Activated naive CD4-positive, alpha-beta T cell treated with anti-CD3 and anti-CD28 coated beads, Interleukin-2, amount 10 ng/mL, durations not matched to agents 7 days and 5 days (primary cell): ENCODE measurements around the gene GEMIN7.

ENCODE experiments used
- CTCF ChIA-PET: fragments of 350-600 bp; sonication (Branson Sonifier 250); formaldehyde crosslinking; loops from one replicate; lab custom pipeline; 2021; ENCODE audit warnings: antibody characterized with exemption; lab: Charles Lee
- DNase-seq: peaks from one replicate; pipeline ENCODE4 v3.0.0-alpha.2; 2020
- H3K27ac Mint-ChIP-seq: one replicate; pipeline ENCODE4 v1.8.0; 2021; ENCODE audit warnings: mild to moderate bottlenecking, moderate library complexity, mixed read lengths
- H3K27me3 Mint-ChIP-seq: one replicate; pipeline ENCODE4 v1.8.0; 2021; ENCODE audit warnings: mild to moderate bottlenecking, mixed read lengths
- H3K36me3 Mint-ChIP-seq: one replicate; pipeline ENCODE4 v1.8.0; 2021; ENCODE audit warnings: mixed read lengths
- H3K4me1 Mint-ChIP-seq: one replicate; pipeline ENCODE4 v1.8.0; 2021; ENCODE audit warnings: mixed read lengths
- H3K4me3 Mint-ChIP-seq: one replicate; pipeline ENCODE4 v1.8.0; 2021; ENCODE audit warnings: mild to moderate bottlenecking, moderate library complexity, mixed read lengths
- H3K9me3 Mint-ChIP-seq: one replicate; pipeline ENCODE4 v1.8.0; 2021; ENCODE audit warnings: mixed read lengths

The GEMIN7 gene

DNA sequence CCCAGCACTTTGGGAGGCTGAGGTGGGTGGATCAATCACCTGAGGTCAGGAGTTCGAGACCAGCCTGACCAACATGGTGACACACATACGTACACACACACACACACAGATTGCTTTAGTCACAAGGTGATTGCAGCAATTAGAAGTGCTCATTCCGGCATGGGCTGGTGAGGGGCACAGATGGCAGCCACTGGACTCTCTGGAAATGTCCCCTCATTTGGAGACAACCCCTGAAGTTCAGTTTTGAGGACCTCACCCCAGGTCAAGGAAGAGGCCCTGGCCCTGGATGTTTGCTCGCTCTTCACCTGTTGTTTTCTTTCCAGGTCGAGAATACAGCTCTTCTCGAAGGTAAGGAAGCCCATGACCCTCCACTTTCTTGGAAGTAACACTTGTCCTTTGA is 8.8 kb upstream of the GEMIN7 start:
- CTCF ChIA-PET = no interaction called here
- H3K27ac Mint-ChIP-seq = no peak overlapping the region
- peaks cover 22% of the 10 kb centered on the region for H3K36me3 Mint-ChIP-seq
- H3K4me1 Mint-ChIP-seq = peaks cover 7% of the 10 kb centered on the region
- no peak overlapping the region for H3K4me3 Mint-ChIP-seq
- H3K27me3 Mint-ChIP-seq = no peaks in the 10 kb centered on the region
- H3K9me3 Mint-ChIP-seq = no peaks in the 10 kb centered on the region
- DNase-seq = no peak

DNA sequence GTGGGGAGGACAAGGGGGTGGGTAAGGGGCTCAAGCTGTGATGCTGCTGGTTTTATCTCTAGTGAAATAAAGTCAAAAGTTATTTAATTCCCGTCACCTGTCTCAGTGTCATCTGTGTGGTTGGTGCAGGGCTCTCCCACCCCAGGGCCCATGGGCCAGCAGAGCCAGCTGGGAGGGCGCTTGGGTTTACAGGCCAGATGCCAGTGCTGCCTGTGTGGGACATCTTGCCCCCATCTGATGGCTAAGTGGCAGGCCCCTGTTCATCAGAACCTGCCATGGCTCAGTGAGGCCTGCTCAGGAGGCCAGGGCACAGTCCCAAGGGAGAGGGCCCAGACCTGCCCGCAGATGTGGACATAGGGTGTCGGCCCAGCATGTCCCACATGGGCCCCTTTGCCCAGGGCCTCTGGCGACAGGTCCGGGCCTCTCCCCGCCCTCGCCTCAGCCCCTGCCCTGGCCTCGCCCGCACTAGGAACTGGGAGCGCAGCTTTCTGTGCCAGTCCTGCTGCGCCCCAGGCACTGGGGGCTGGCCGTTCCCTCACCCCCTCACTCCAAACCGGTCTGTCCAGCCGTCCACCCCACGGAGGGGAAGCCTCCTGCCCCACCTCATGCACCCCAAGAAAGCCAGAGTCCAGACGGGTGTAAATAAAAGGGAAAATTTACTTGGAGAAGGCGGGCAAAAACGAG is 8.1 kb upstream of the GEMIN7 start:
- CTCF ChIA-PET = no interaction called here
- peaks cover 22% of the 10 kb centered on the region for H3K36me3 Mint-ChIP-seq

DNA sequence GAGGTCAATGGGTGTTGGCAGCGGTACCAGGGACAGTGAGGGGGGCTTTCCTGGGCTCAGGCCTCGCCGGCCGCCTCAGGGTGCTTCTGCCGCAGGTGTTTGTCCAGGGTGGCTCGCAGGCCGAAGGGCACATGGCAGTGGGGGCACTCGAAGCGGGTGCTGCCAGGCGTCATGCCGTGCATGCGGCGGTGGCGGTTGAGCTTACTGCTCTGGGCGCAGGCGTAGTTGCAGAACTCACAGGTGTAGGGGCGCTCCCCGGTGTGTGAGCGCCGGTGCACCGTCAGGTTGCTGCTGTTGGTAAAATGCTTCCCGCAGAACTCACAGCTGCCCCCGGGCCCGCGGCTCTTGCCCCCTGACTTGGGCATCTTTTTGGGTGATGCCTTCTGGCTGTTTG is 7.5 kb upstream of the GEMIN7 start:
- no peak for DNase-seq
- Mint-ChIP-seq H3K4me3 (no peak overlapping the region), H3K27ac (no peak overlapping the region), H3K9me3 (no peaks in the 10 kb centered on the region), H3K27me3 (no peaks in the 10 kb centered on the region), H3K36me3 (peaks cover 22% of the 10 kb centered on the region), H3K4me1 (peaks cover 12% of the 10 kb centered on the region)
- CTCF ChIA-PET = no interaction called here

More for the DNA sequence above, 8.1 kb upstream of the GEMIN7 start:
- no peaks in the 10 kb centered on the region for H3K9me3 Mint-ChIP-seq
- H3K27me3 Mint-ChIP-seq = no peaks in the 10 kb centered on the region
- no peak overlapping the region for H3K4me3 Mint-ChIP-seq
- peaks cover 10% of the 10 kb centered on the region for H3K4me1 Mint-ChIP-seq
- no peak overlapping the region for H3K27ac Mint-ChIP-seq
- no peak for DNase-seq

DNA sequence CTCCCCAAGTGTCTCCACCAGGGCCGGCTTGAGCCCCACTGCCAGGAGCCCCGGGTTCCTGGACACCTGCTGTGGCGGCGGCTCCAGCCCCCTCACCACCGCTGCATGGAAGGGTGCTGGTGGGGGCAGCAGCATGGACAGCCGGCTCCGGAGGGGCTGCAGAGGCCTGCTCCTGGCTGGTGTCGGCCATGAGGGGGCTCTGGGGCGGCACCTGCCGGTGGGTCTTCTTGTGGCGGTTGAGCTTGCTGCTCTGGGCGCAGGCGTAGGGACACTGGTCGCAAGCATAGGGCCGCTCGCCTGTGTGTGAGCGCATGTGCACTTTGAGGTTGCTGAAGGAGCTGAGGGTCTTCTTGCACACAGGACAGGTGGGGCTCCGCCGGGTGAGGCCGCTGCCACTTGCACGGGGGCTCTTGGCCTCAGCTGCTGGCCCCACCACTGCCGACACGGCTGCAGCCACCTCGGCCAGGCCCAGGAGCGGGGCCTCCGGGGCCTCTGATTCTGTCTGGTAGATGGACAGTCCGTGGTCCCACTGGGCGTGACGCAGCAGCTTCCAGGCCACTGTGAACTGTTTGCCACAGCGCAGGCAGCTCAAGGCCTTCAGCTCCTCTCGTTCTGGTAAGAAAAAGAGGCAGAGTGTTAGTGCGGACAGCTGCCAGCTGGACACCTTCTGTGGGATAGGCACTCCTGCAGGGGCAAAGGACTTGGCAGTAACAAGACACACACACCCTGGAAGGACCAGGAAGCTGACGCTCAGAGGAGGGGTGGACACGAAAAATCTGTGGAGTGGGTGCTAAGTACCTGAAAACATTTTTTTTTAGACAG is 6.9 kb upstream of the GEMIN7 start:
- CTCF ChIA-PET = no interaction called here
- Mint-ChIP-seq H3K27ac (no peak overlapping the region), H3K27me3 (no peaks in the 10 kb centered on the region), H3K4me3 (no peak overlapping the region), H3K4me1 (peaks cover 19% of the 10 kb centered on the region), H3K36me3 (peaks cover 19% of the 10 kb centered on the region), H3K9me3 (no peaks in the 10 kb centered on the region)
- DNase-seq = no peak

DNA sequence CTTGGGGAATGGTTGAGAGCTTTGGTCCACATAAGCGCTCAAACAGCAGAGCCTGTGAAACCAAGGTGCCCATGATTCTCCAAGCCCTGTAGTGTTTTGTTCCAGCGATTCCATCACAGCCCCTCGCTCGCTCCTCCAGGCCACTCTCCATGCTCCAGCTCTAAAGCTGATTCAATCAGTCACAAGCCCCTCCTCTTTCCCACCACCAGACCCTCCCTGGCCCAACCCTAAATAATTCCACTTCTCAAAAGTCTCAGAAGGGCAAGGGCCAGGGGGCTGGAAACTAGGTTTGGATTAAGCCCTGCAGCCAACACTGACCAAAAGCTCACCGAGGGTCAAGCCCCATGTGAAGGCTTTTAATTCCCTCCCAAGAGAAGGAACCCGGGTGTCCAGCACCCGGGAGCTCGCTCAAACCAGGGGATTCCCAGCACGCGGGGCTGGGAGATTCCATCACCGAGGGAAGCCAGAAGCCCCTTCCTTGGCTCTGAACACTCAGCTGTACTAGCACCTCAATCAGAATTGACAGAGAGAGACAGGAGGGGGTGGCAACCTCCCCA is 4.2 kb upstream of the GEMIN7 start:
- Mint-ChIP-seq H3K36me3 (peaks cover 14% of the 10 kb centered on the region), H3K4me1 (peaks cover 37% of the 10 kb centered on the region), H3K4me3 (peak overlapping the region; percentile 40), H3K9me3 (no peaks in the 10 kb centered on the region), H3K27me3 (no peaks in the 10 kb centered on the region), H3K27ac (peak overlapping the region; percentile 56)
- CTCF ChIA-PET = interaction anchor here (0.7 to 1.2 kb wide), 3 partner anchors 9 to 86 kb away, joined by 3 to 4 read pairs (median 3); no protein-coding TSS in a partner anchor
- no peak for DNase-seq

DNA sequence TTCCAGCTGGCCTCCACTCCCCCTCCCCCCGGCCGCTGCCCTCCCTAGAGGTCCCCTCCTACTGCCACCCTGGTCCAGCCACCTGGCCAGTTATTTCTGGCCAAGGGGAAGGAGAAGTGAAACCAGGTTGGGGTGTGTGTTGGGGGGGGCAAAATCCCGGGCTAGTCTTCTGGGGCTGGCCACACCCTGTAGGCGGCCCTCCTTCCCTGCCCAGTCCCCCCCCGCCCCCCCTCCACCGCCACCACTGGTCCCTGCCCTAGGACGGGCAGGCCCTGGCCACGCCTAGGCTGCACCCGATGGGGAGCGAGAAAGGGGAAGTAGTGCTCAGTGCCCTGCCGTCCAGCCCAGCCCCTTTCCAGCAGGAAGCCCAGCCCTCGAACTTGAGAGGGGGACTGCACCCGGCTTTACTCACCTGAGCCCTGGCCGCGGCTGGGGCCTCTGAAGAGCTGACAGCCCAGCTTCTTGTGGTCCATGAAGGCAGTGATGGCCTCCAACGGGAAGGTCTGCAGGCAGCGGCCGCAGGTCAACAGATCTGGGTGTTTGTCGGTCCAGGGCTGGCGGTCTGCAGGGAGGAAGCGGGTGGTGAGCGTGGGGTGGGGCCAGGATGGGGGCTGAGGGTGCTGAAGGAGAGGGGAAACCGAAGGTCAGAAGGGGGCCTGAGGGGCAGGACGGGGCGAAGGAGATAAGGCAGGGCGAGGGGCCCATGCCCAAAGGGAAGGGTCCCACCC is 3.6 kb upstream of the GEMIN7 start:
- CTCF ChIA-PET = interaction anchor here (1.2 kb wide), 1 partner anchor 10 kb away, joined by 3 read pairs; no protein-coding TSS in a partner anchor
- Mint-ChIP-seq H3K4me1 (peaks cover 44% of the 10 kb centered on the region), H3K9me3 (no peaks in the 10 kb centered on the region), H3K36me3 (peaks cover 8% of the 10 kb centered on the region), H3K27ac (peak overlapping the region; percentile 76), H3K27me3 (no peaks in the 10 kb centered on the region), H3K4me3 (peak overlapping the region; percentile 76)
- peak; percentile 68 for DNase-seq

DNA sequence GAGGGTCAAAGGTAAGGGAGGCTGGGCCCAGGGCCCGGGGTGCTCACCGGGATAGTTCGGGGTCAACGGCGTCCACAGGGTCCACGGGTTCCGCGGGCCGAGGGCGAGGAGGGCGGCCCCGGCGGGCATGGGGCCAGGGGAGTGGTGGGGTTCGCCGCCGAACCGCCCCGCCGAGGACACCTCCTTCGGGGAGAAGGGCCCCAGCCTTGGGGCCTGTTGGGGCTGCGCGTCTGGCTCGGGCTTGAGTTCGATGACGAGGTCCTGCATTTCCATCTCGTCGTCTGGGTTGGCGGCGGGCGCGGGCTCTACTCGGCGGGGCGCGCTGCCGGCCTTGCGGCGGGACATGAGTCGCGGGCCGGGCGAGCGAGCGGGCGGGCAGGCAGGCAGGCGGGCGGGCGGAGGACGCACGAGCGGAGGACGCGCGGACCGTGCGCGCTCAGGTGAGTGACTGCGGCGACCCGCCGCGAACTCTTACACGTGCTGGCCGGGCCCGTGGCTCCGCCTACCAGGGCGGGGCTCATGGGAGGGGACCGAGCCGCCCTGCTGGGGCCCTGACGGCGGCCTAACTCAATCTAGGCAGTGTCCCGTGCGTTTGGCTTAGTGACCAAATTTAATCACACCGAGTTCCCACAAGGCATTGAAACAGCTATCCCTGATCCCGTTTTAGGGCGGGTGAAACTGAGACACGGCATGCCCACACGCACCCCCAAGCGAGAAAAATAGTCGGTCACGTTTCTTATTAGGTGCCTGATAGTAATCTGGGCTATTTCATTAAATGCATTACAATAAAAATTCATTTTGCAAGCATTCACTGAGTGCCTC is 2.8 kb upstream of the GEMIN7 start, which contains the start of gene ZNF296:
TSS of gene ZNF296 (minus strand) at position 450 of the 822 bp plus-strand sequence. CDS start at position 345, 105 bp downstream.
- CTCF ChIA-PET = interaction anchor here (1.2 to 1.3 kb wide), 2 partner anchors 11 to 37 kb away, joined by 3 read pairs; partner anchors contain the start of gene CLASRP
- Mint-ChIP-seq H3K27me3 (no peaks in the 10 kb centered on the region), H3K9me3 (no peaks in the 10 kb centered on the region), H3K4me1 (peaks cover 50% of the 10 kb centered on the region), H3K36me3 (peaks cover 7% of the 10 kb centered on the region), H3K27ac (peak within 1 kb of the TSS; percentile 84), H3K4me3 (peak within 1 kb of the TSS; percentile 76)
- DNase-seq = peak; percentile 84

DNA sequence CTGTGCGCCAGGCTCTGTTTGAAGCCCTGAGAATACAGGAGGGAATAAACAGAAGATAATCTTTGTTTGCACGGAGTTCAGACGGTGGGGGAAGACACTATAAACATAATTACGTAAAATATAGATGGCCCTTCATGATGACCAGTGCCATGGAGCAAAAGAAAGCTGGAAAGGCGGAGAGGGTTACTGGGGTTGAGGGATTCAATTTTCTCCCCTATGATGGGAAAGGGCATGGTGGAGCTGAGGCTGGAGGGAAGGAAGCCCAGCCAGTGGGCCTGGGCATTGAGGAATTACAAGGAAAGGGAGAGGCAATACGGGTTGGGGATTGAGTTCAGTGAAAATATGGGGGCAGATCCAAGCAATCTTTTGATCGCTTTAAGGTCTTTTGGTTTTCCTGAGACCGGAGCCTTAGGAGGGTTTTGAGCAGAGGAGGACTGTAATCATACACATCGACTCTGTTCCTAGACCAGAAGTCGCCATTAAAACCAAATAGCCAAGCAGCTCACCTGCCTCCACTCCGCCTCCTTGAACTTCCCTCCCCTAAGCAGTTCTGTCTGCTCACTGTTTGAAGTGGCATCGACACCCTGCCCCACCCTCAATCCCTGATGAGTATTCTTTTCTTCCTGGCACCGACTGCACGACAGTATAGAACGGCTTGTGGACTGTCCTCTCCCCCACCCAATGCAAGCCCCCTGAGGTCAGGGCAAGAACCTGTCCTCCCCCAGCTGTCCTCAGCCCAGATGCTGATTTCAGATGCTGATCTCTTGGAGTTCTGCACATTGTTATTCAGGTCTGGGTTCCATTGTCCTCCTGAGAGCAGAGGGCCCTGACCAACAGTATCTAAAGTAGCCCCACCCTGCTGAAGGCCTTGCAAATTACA is 2.0 kb upstream of the GEMIN7 start:
- H3K36me3 Mint-ChIP-seq = peaks cover 13% of the 10 kb centered on the region
- DNase-seq = no peak
- H3K4me3 Mint-ChIP-seq = peak overlapping the region; percentile 76
- no peaks in the 10 kb centered on the region for H3K27me3 Mint-ChIP-seq
- H3K9me3 Mint-ChIP-seq = no peaks in the 10 kb centered on the region
- H3K27ac Mint-ChIP-seq = peak overlapping the region; percentile 84
- CTCF ChIA-PET = interaction anchor here (1.3 kb wide), 1 partner anchor 38 kb away, joined by 3 read pairs; the partner anchor contains the start of gene CLASRP
- peaks cover 58% of the 10 kb centered on the region for H3K4me1 Mint-ChIP-seq

DNA sequence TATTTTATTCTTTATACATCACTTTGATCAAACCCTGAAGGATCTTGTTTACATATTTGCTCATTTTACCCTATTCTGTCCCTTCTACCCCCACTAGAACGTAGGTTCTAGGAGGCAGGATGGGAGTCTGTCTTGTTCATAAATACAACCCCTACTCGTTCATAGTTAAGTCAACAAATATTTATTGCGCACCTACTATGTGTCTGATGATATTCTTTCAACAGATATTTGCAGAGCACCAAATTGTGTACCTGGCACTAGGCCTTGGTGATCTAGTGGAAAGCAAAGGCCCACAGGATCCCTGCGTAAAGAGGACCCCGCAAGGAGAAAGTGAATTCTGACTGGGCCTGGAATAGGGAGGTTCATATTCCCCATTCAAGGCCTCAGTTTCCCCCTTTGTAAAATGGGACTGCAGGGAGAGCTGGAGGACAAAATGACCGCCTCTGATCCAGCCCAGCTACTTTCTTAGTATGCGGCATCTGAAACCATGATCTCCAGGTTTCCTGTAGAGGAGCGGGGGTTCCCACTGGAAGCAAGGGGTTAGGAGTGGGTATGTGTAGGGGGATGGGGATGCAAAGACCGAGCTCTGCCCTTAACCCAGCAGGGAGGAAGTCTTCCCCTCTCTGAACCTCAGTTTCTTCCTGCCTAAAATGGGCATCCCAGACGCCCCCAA is 534 bp upstream of the GEMIN7 start:
- Mint-ChIP-seq H3K4me1 (peaks cover 62% of the 10 kb centered on the region), H3K27me3 (no peaks in the 10 kb centered on the region), H3K27ac (peak overlapping the region; percentile 54), H3K36me3 (peaks cover 17% of the 10 kb centered on the region), H3K4me3 (peak overlapping the region; percentile 95), H3K9me3 (no peaks in the 10 kb centered on the region)
- no peak for DNase-seq
- CTCF ChIA-PET = interaction anchor here (0.9 to 1.4 kb wide), 2 partner anchors 9 to 171 kb away, joined by 3 to 4 read pairs; no protein-coding TSS in a partner anchor

DNA sequence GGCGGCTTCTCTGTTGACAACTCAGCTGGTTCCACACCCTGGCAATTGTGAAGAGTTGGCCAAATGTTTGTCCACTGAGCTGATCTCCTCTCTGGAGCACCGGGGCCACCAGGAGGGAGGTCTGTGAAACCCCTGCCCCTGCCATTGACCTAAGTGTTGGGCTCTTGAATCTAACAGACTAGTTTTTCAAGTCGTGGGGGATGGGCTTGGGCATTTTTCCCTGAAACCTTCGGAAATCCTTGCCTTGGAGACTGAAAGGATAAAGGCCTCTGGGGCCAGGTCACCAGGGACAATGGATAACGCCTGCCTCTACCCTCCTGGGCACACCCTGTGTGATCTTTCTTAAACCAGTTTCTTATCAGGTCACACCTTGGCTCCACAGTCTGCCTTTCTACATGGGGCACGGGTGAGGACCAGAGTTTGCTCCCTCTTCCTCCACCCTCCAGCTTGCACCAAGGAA is 881 bp downstream of the GEMIN7 start:
- H3K27me3 Mint-ChIP-seq = no peaks in the 10 kb centered on the region
- CTCF ChIA-PET = interaction anchor here (1.1 to 1.4 kb wide), 3 partner anchors 10 to 170 kb away, joined by 3 to 6 read pairs (median 4); no protein-coding TSS in a partner anchor
- DNase-seq = no peak
- peak overlapping the region; percentile 95 for H3K4me3 Mint-ChIP-seq
- peaks cover 17% of the 10 kb centered on the region for H3K36me3 Mint-ChIP-seq
- peaks cover 56% of the 10 kb centered on the region for H3K4me1 Mint-ChIP-seq
- H3K9me3 Mint-ChIP-seq = no peaks in the 10 kb centered on the region
- peak overlapping the region; percentile 87 for H3K27ac Mint-ChIP-seq

DNA sequence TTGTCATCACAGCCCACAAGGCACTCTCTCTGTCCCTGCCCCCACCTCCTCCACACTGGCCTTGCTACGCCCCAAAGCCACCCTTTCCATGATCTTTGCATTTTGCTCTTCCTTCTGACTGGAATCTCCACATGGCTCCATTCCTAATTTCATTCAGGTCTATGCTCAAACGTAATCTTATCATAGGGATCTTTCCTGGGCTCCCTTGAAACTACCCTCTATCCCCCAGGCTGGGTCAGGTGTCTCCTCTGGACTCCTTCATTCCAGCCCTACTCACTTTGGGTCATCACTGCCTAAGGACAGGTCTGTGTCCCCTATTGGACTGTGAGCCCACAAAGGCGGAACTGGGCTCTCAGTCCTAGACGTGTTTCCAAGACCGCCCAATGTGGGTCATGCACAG is 3.1 kb downstream of the GEMIN7 start:
- H3K27me3 Mint-ChIP-seq = no peaks in the 10 kb centered on the region
- CTCF ChIA-PET = no interaction called here
- H3K4me3 Mint-ChIP-seq = peak overlapping the region; percentile 4
- H3K4me1 Mint-ChIP-seq = peaks cover 58% of the 10 kb centered on the region
- peak overlapping the region; percentile 51 for H3K27ac Mint-ChIP-seq
- H3K36me3 Mint-ChIP-seq = peaks cover 24% of the 10 kb centered on the region
- DNase-seq = no peak
- H3K9me3 Mint-ChIP-seq = no peaks in the 10 kb centered on the region

DNA sequence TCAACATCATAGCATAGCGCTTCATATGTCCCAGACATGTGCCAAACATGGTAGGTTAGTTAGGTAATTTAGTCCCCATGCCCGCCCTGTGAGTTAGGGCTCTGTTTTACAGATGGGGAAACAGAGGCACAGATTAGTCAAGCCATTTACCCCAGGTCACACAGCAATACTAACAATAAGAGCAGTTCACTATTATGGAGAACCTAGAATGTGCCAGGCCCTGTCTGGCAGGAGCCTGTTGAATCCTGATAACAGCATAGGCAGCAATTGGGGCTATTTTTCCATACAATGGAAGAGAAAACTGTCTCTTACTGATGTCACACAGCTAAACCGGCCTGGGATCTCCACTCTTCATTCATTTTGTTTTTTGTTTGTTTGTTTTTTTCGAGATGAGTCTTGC is 7.4 kb downstream of the GEMIN7 start:
- CTCF ChIA-PET = no interaction called here
- Mint-ChIP-seq H3K27ac (peak overlapping the region; percentile 72), H3K4me1 (peaks cover 49% of the 10 kb centered on the region), H3K36me3 (peaks cover 40% of the 10 kb centered on the region), H3K9me3 (peaks cover 3% of the 10 kb centered on the region), H3K4me3 (no peak overlapping the region), H3K27me3 (no peaks in the 10 kb centered on the region)
- no peak for DNase-seq
